Activated naive CD4-positive, alpha-beta T cell treated with anti-CD3 and anti-CD28 coated beads, Interleukin-2, amount 50 U/mL, for 24 hours (primary cell): ENCODE measurements around the gene RARRES1.

ENCODE experiments used
- H3K27ac Mint-ChIP-seq: one replicate; pipeline ENCODE4 v1.8.0; 2021; ENCODE audit warnings: mild to moderate bottlenecking, mixed read lengths
- H3K27me3 Mint-ChIP-seq: one replicate; pipeline ENCODE4 v1.8.0; 2021; ENCODE audit warnings: mixed read lengths
- H3K36me3 Mint-ChIP-seq: one replicate; pipeline ENCODE4 v1.8.0; 2021; ENCODE audit warnings: mixed read lengths
- H3K4me1 Mint-ChIP-seq: one replicate; pipeline ENCODE4 v1.8.0; 2021; ENCODE audit warnings: mixed read lengths
- H3K4me3 Mint-ChIP-seq: one replicate; pipeline ENCODE4 v1.8.0; 2021; ENCODE audit warnings: mild to moderate bottlenecking, mixed read lengths
- H3K9me3 Mint-ChIP-seq: one replicate; pipeline ENCODE4 v1.8.0; 2021; ENCODE audit warnings: mixed read lengths

The RARRES1 gene

DNA sequence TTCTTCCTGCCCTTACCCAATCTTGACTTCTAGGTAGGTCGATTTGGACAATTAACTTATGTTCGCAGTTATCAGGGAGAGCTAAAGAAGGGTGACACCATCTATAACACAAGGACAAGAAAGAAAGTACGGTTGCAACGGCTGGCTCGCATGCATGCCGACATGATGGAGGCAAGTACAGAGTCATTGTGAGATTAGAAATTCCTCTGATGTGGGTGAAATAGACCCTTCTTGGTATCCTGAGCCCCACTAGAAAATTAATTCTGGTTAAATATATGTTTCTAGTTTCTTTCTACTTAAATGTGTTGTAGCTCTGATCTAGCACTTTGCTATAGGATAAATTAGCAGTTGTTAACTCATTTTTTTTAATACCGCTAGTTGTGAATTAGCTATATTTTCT is 73.4 kb downstream of the RARRES1 start:
- Mint-ChIP-seq H3K27me3 (no peaks in the 10 kb centered on the region), H3K9me3 (no peaks in the 10 kb centered on the region), H3K4me1 (peaks cover 16% of the 10 kb centered on the region), H3K27ac (no peak overlapping the region), H3K4me3 (no peak overlapping the region), H3K36me3 (peaks cover 6% of the 10 kb centered on the region)

- no peak overlapping the region for H3K27ac Mint-ChIP-seq
Measured at GRCh38 chr3:158652463-158652862, 79.8 kb downstream of the RARRES1 start.

GRCh38 chr3:158651192-158651591 is 81.1 kb downstream of the RARRES1 start:
- no peaks in the 10 kb centered on the region for H3K9me3 Mint-ChIP-seq
- no peaks in the 10 kb centered on the region for H3K27me3 Mint-ChIP-seq
- no peak overlapping the region for H3K27ac Mint-ChIP-seq
- peaks cover 14% of the 10 kb centered on the region for H3K36me3 Mint-ChIP-seq
- no peak overlapping the region for H3K4me3 Mint-ChIP-seq
- peaks cover 40% of the 10 kb centered on the region for H3K4me1 Mint-ChIP-seq

More at GRCh38 chr3:158652463-158652862, 79.8 kb downstream of the RARRES1 start:
- Mint-ChIP-seq H3K36me3 (peaks cover 14% of the 10 kb centered on the region), H3K4me1 (peaks cover 31% of the 10 kb centered on the region), H3K4me3 (no peak overlapping the region), H3K9me3 (no peaks in the 10 kb centered on the region), H3K27me3 (no peaks in the 10 kb centered on the region)

DNA sequence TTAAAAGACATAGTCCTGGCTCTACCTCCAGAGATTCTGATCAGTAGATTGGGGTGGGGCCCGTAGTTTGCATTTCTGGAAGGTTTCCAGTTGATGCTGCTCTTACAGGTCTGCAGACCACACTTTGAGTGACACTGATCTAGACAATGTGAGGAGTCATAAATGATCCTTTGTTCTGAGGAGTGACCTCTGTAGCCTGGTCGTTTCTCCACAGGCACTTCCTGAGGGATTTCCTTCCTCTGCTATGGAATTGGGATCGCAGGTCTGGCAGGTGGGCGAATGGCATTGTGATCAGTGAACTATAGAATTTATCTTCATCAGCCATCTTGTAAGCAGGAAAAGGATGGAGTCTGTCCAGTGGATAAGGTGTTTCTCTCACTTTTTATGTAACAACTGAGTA is 82.5 kb downstream of the RARRES1 start:
- no peak overlapping the region for H3K4me3 Mint-ChIP-seq
- H3K27me3 Mint-ChIP-seq, result no peaks in the 10 kb centered on the region
- peaks cover 15% of the 10 kb centered on the region for H3K36me3 Mint-ChIP-seq
- no peak overlapping the region for H3K27ac Mint-ChIP-seq
- no peaks in the 10 kb centered on the region for H3K9me3 Mint-ChIP-seq
- peaks cover 49% of the 10 kb centered on the region for H3K4me1 Mint-ChIP-seq
